Measurements from ENCODE around the gene HOXA7. TPM values are rescaled to one million over a fixed set of nuclear protein-coding genes. Genes with fewer than 3 reads are reported as not detected.

HOXA7 gene
- total RNA-seq, 1 donor from 2014 or later, result not detected

DNA sequence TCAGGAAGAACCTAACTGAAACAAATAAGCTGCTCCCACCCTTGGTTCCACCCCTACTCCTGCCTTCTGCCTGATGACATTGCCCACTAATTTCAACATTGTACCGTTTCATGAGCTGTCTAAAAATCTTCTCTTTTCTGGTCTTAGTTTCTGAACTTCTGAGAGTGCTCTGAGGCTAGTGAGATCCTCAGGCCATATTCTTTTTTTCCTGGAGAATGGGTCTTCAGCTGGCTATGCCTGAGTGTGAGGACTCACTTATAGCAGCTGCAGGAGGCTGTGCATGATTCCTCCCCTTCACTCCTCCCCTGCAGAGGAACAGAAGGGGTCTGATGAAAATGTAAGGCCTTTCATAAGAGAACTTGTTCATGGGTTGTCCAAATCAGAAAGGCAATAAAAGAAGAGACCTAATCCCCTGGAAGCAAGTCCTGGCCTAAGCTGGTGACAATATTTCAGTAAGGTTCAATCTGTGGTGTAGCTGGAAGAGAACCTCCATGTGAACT, 37.0 kb downstream of the HOXA7 start:
- Mint-ChIP-seq H3K9me3 (no peaks in the 10 kb centered on the region), H3K27me3 (peaks cover 11% of the 10 kb centered on the region), H3K4me3 (no peak overlapping the region), H3K27ac (no peak overlapping the region), H3K4me1 (no peaks in the 10 kb centered on the region), H3K36me3 (ENCODE audit: low read depth) (no peaks in the 10 kb centered on the region)
- ATAC-seq (ENCODE audit: low read depth) (no peak), DNase-seq (no peak)
- intact Hi-C loops (cut with micrococcal nuclease), result no loop called here
- POLR2A ChIA-PET, result interaction anchor here (0.6 kb wide), 1 partner anchor 1403 kb away, joined by 12 read pairs; no protein-coding TSS in a partner anchor
- CTCF ChIA-PET, result interaction anchor here (0.9 kb wide), 1 partner anchor 36 kb away, joined by 3 read pairs; no protein-coding TSS in a partner anchor
- TF ChIP-seq, protein P1, sequence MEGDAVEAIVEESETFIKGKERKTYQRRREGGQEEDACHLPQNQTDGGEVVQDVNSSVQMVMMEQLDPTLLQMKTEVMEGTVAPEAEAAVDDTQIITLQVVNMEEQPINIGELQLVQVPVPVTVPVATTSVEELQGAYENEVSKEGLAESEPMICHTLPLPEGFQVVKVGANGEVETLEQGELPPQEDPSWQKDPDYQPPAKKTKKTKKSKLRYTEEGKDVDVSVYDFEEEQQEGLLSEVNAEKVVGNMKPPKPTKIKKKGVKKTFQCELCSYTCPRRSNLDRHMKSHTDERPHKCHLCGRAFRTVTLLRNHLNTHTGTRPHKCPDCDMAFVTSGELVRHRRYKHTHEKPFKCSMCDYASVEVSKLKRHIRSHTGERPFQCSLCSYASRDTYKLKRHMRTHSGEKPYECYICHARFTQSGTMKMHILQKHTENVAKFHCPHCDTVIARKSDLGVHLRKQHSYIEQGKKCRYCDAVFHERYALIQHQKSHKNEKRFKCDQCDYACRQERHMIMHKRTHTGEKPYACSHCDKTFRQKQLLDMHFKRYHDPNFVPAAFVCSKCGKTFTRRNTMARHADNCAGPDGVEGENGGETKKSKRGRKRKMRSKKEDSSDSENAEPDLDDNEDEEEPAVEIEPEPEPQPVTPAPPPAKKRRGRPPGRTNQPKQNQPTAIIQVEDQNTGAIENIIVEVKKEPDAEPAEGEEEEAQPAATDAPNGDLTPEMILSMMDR (IDR thresholded peaks at IDR 0.05), result no peak

DNA sequence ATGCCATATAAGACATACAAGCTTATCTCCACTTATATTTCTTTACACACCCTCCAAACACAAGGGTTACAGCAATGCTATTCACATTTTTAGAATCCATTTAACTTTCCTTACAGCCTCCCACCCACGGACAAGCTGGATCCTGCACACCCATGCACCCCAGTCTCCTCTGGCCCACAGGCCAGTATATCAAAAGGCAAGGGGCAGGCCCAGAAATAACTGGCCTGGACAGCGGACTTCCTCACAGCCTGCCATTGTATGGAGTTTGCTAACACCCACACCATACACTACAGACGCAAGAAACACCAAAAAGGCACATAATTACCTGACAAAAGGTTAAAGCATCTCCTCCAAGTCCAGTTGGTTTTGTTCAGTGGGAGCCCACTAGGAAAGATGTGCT, 37.9 kb downstream of the HOXA7 start:
- ATAC-seq (ENCODE audit: low read depth), result no peak
- no peaks in the 10 kb centered on the region for H3K9me3 Mint-ChIP-seq
- POLR2A ChIA-PET, result no interaction called here
- no peak for DNase-seq
- TF ChIP-seq, protein P1 (IDR thresholded peaks at IDR 0.05), result no peak
- CTCF ChIA-PET, result no interaction called here
- H3K36me3 Mint-ChIP-seq (ENCODE audit: low read depth), result no peaks in the 10 kb centered on the region
- no peak overlapping the region for H3K27ac Mint-ChIP-seq
- peaks cover 7% of the 10 kb centered on the region for H3K27me3 Mint-ChIP-seq
- intact Hi-C loops (cut with micrococcal nuclease), result no loop called here
- no peak overlapping the region for H3K4me3 Mint-ChIP-seq
- H3K4me1 Mint-ChIP-seq, result no peaks in the 10 kb centered on the region

DNA sequence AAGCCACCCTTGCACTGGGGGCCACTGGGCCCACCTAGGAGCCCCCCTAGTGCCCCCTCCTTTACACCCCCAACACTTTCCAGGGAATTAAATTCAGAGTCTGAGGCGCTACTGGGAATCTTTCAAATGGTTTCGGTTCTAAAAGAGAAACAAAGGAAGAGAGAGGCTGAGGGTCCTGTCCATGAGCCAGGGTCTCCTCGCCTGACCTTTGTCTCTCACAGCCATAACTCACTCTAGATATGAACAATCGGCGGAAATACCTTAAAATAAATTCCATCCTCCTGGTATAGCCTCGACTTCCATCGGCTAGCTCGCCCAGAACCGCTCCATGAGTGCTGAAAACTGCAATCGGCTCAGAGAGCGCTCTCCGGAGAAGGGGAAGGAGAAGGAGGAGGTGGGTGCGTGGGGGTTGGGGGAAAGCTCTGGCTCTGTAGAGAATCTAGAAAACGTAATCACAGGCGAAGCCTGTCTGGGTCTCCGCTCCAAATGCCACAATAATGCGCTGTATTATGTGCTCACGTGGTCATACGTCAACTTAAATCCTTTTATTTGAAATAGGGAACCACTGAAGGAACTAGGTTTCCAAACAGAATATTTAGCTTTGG, 38.5 kb downstream of the HOXA7 start:
- no peaks in the 10 kb centered on the region for H3K9me3 Mint-ChIP-seq
- H3K4me3 Mint-ChIP-seq, result no peak overlapping the region
- ChIA-PET CTCF (no interaction called here), POLR2A (no interaction called here)
- DNase-seq (no peak), ATAC-seq (ENCODE audit: low read depth) (no peak)
- intact Hi-C loops (cut with micrococcal nuclease), result no loop called here
- TF ChIP-seq, protein P1 (IDR thresholded peaks at IDR 0.05), result no peak
- no peaks in the 10 kb centered on the region for H3K4me1 Mint-ChIP-seq
- H3K36me3 Mint-ChIP-seq (ENCODE audit: low read depth), result no peaks in the 10 kb centered on the region
- H3K27ac Mint-ChIP-seq, result no peak overlapping the region
- H3K27me3 Mint-ChIP-seq, result peaks cover 7% of the 10 kb centered on the region

DNA sequence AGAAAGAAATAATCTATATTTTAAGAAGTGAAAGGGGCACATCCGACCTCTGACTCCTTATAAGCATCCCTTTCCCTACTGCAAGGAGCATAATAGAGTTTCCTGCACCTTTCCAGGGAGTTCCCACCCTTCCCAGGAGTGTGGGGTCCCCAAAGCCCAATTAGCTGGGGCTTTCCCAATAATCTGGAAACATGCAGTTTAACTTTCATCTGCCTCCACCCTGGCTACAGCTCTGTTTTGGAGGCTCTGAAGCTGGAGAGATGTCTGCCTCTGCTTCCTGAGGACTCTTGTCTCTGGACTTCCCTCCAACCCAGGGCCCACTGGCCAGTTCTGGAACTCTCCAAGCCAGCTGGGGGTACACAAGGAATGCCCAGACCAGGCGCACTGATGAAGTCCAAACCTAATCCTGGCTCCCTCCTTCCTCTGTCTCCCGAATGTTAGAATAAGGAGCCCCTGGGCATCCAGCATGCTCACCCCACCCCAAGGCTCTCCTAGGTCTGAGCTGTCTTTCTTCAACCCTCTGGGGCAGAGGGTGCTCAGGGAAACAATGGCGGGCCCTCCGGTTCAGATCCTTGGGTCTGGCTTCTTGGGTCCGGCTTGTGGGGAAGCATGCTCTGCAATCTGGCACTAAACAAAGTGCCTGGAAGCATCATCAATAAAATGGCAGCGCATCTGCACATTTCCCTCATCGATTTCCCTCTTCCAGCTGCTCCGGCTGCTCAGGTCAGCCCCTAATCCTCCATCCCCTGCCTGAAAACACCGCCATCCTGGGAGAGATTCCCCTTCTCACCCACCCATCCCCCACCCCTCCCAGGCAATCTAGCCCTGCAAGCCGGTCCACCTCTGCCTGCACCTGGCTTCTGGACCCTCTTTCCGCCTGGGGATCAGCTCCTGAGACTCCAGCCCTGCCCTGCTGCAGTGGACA, 39.3 kb downstream of the HOXA7 start:
- TF ChIP-seq, protein P1 (IDR thresholded peaks at IDR 0.05), result no peak
- H3K9me3 Mint-ChIP-seq, result no peaks in the 10 kb centered on the region
- POLR2A ChIA-PET, result no interaction called here
- H3K4me1 Mint-ChIP-seq, result no peaks in the 10 kb centered on the region
- ATAC-seq (ENCODE audit: low read depth) (no peak), DNase-seq (no peak)
- intact Hi-C loops (cut with micrococcal nuclease), result no loop called here
- H3K4me3 Mint-ChIP-seq, result no peak overlapping the region
- H3K27ac Mint-ChIP-seq, result no peak overlapping the region
- peaks cover 7% of the 10 kb centered on the region for H3K27me3 Mint-ChIP-seq
- no peaks in the 10 kb centered on the region for H3K36me3 Mint-ChIP-seq (ENCODE audit: low read depth)
- CTCF ChIA-PET, result no interaction called here
